Endodermal cell (in vitro differentiated cells): ENCODE data around the gene RASD2. TPM values are rescaled to one million over a fixed set of nuclear protein-coding genes. Genes with fewer than 3 reads are reported as not detected.

ENCODE experiments used
- DNase-seq: peaks from one replicate; pipeline ENCODE4 v3.0.0-alpha.2; 2017
- H3K27ac ChIP-seq: 2 replicates; pipeline ENCODE4 v1.5.1; 2013; ENCODE audit warnings: mild to moderate bottlenecking, low read depth, low read length, moderate library complexity
- H3K27me3 ChIP-seq: 2 replicates; pipeline ENCODE4 v1.6.1; 2013; ENCODE audit warnings: mild to moderate bottlenecking, low read length, moderate library complexity; ENCODE audit not compliant: insufficient read depth, control insufficient read depth, poor library complexity, severe bottlenecking
- H3K36me3 ChIP-seq: 2 replicates; pipeline ENCODE4 v1.7.0; 2013; ENCODE audit warnings: mild to moderate bottlenecking, low read length, moderate library complexity; ENCODE audit not compliant: control insufficient read depth, insufficient read depth
- H3K4me1 ChIP-seq: one replicate; pipeline ENCODE4 v1.7.0; 2013; ENCODE audit warnings: low read length; ENCODE audit not compliant: control insufficient read depth, insufficient read depth
- H3K4me3 ChIP-seq: 2 replicates; pipeline ENCODE4 v1.5.1; 2013; ENCODE audit warnings: mild to moderate bottlenecking, low read length, moderate library complexity
- H3K9ac ChIP-seq: 2 replicates; pipeline ENCODE4 v1.6.1; 2013; ENCODE audit warnings: mild to moderate bottlenecking, low read length, moderate library complexity; ENCODE audit not compliant: poor library complexity, severe bottlenecking; ENCODE audit errors: extremely low read depth
- H3K9me3 ChIP-seq: 2 replicates; pipeline ENCODE4 v1.6.1; 2013; ENCODE audit warnings: mild to moderate bottlenecking, low read length, moderate library complexity; ENCODE audit not compliant: control insufficient read depth
- H3K27ac Mint-ChIP-seq: 2 replicates; pipeline ENCODE4 v1.8.0; 2020; ENCODE audit warnings: mixed read lengths
- H3K27me3 Mint-ChIP-seq: 2 replicates; pipeline ENCODE4 v1.8.0; 2021; ENCODE audit warnings: mild to moderate bottlenecking, mixed read lengths; ENCODE audit not compliant: insufficient read depth
- H3K36me3 Mint-ChIP-seq: 2 replicates; pipeline ENCODE4 v1.8.0; 2020; ENCODE audit warnings: low read depth, mixed read lengths
- H3K4me1 Mint-ChIP-seq: 2 replicates; pipeline ENCODE4 v1.8.0; 2020; ENCODE audit warnings: mixed read lengths
- H3K4me3 Mint-ChIP-seq: 2 replicates; pipeline ENCODE4 v1.8.0; 2020; ENCODE audit warnings: mild to moderate bottlenecking, moderate library complexity, mixed read lengths
- H3K9me3 Mint-ChIP-seq: 2 replicates; pipeline ENCODE4 v1.8.0; 2020; ENCODE audit warnings: mild to moderate bottlenecking, mixed read lengths
- WGBS, 2 experiments: methylation state at CpG; one replicate each; pipeline versions ENCODE4 v1.1.5 to v1.1.7; 2013; ENCODE audit warnings: missing lambda C conversion rate in 2 of 2, mixed read lengths in 1 of 2; ENCODE audit not compliant: insufficient coverage in 1 of 2, insufficient read length in 1 of 2; 5-methylcytosine and 5-hydroxymethylcytosine counted together
- total RNA-seq, 2 donors: library from RNA; stranded (reverse); fragmentation: NEBNext Ultra II Directional in 1 of 2; extraction: Animal tissue kit (Norgen Biotek cat#: 25700) in 1 of 2; gene quantifications; 2 replicates in 1 of 2; 3 replicates in 1 of 2; pipeline ENCODE4 v1.2.1, GENCODE V29; 2021
- TF ChIP-seq, protein P1 (sequence below): fragments of 200-600 bp; sonication (generic); conservative IDR thresholded peaks from 2 replicates; pipeline ENCODE4 v1.5.0; 2021; ENCODE audit warnings: antibody characterized with exemption, mild to moderate bottlenecking

The RASD2 gene
- total RNA-seq, 2 donors from 2014 or later, result 0.15 to 0.24 TPM

DNA sequence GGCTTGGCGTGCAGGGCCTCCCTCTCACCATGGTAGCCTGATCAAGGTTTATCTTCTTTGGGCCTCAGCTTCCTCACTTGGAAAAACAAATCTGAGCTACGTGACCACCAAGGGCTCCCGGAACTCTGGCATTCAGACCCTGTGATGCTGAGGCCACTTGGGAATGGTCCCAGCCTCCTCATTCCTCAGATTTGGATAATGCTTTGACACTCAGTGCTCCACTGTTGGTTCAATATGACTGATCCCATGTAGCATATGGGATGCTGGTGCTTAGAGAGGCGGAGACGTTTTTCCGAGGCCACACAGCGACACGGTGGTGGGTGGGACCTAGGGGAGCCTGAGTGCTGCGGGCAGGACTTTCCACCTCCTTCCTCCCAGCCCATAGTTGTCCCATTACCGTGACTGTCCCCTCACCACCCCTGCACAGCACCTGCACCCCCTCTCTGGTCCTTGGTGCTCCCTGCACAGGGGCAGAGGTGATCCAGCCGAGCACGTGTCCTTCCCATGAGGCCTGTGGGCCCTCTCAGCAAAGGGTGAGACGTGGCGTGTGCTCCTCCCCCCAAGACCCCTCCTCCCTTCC lies 53.4 kb downstream of the RASD2 start:
- H3K27ac Mint-ChIP-seq, result no peak overlapping the region
- no peaks in the 10 kb centered on the region for H3K27me3 Mint-ChIP-seq
- Histone ChIP-seq H3K36me3 (no peaks in the 10 kb centered on the region), H3K9me3 (no peaks in the 10 kb centered on the region), H3K9ac (no peak overlapping the region), H3K4me3 (no peak overlapping the region), H3K4me1 (peaks cover 9% of the 10 kb centered on the region), H3K27me3 (no peaks in the 10 kb centered on the region), H3K27ac (no peak overlapping the region)
- H3K4me1 Mint-ChIP-seq, result peaks cover 17% of the 10 kb centered on the region
- 77 to 83% methylated on average over 6 to 14 of the region's 14 CpGs for WGBS, 2 experiments
- H3K4me3 Mint-ChIP-seq, result no peak overlapping the region
- H3K9me3 Mint-ChIP-seq, result peaks cover 1% of the 10 kb centered on the region
- TF ChIP-seq, protein P1, sequence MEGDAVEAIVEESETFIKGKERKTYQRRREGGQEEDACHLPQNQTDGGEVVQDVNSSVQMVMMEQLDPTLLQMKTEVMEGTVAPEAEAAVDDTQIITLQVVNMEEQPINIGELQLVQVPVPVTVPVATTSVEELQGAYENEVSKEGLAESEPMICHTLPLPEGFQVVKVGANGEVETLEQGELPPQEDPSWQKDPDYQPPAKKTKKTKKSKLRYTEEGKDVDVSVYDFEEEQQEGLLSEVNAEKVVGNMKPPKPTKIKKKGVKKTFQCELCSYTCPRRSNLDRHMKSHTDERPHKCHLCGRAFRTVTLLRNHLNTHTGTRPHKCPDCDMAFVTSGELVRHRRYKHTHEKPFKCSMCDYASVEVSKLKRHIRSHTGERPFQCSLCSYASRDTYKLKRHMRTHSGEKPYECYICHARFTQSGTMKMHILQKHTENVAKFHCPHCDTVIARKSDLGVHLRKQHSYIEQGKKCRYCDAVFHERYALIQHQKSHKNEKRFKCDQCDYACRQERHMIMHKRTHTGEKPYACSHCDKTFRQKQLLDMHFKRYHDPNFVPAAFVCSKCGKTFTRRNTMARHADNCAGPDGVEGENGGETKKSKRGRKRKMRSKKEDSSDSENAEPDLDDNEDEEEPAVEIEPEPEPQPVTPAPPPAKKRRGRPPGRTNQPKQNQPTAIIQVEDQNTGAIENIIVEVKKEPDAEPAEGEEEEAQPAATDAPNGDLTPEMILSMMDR, result no peak
- peaks cover 4% of the 10 kb centered on the region for H3K36me3 Mint-ChIP-seq
- no peak for DNase-seq

DNA sequence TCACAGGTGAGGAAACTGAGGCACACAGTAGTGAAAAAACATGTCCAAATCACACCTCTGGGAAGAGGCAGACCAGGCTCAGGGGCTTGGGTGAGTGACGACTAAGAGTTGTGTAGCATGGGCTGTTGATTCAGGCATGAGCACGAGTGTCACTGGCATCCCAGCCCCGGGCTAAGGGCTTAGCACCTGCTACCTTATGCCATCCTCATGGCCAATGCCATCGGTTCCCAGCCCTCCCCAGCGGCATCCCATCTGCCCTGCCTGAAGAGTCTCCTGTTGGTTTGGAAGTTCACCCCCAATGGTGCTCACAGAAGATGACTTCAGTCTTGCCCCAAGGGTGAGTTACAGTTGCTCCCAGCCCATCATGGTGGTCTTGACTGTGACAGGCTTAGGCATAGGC lies 54.1 kb downstream of the RASD2 start:
- no peak for DNase-seq
- Histone ChIP-seq H3K4me1 (peaks cover 9% of the 10 kb centered on the region), H3K9ac (no peak overlapping the region), H3K9me3 (no peaks in the 10 kb centered on the region), H3K36me3 (no peaks in the 10 kb centered on the region), H3K27ac (no peak overlapping the region), H3K4me3 (no peak overlapping the region), H3K27me3 (no peaks in the 10 kb centered on the region)
- H3K4me1 Mint-ChIP-seq, result peaks cover 17% of the 10 kb centered on the region
- H3K36me3 Mint-ChIP-seq, result peaks cover 4% of the 10 kb centered on the region
- H3K27ac Mint-ChIP-seq, result peak overlapping the region; percentile 56
- no peak overlapping the region for H3K4me3 Mint-ChIP-seq
- no peaks in the 10 kb centered on the region for H3K27me3 Mint-ChIP-seq
- TF ChIP-seq, protein P1, result no peak
- WGBS, 2 experiments, result 85 to 97% methylated on average over 2 to 5 of the region's 5 CpGs
- H3K9me3 Mint-ChIP-seq, result peaks cover 1% of the 10 kb centered on the region

DNA sequence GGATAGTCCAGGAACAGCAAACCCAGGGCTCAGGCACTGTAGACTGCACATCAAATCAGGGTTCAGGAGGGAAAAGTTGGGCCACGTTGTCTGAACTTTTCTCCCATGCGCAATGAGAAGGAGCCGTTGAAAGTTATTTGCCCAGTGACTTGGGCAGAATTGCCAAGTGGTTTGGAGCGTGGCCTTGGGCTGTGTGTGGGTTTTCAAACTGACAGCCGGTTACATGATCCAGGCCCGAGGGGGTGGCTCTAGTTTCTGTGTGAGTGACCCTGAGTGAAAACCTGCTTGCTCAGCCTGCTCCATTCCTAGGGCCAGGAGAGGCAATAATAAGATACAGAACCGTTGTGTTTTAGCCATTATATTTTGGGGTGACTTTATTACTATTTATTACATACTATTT lies 56.2 kb downstream of the RASD2 start:
- Mint-ChIP-seq H3K36me3 (peaks cover 4% of the 10 kb centered on the region), H3K27ac (no peak overlapping the region), H3K4me3 (no peak overlapping the region), H3K4me1 (peaks cover 17% of the 10 kb centered on the region), H3K9me3 (peaks cover 1% of the 10 kb centered on the region), H3K27me3 (no peaks in the 10 kb centered on the region)
- Histone ChIP-seq H3K36me3 (no peaks in the 10 kb centered on the region), H3K4me3 (no peak overlapping the region), H3K4me1 (peaks cover 9% of the 10 kb centered on the region), H3K27me3 (no peaks in the 10 kb centered on the region), H3K9me3 (no peaks in the 10 kb centered on the region), H3K9ac (no peak overlapping the region), H3K27ac (no peak overlapping the region)
- DNase-seq, result no peak
- TF ChIP-seq, protein P1, result no peak
- WGBS, 2 experiments, result 95 to 97% methylated on average over 6 of the region's 7 CpGs
